Stimulated activated CD4-positive, alpha-beta T cell treated with anti-CD3 and anti-CD28 coated beads, Interleukin-1b, Interleukin-23, amount 100 ng/mL, for 1 hour (primary cell): Measurements from ENCODE around the gene ZNF775.

Experiments
- DNase-seq, 2 donors: peaks; one replicate each; pipeline ENCODE4 v3.0.0-alpha.2; 2020; ENCODE audit warnings: low read depth in 2 of 2

Gene ZNF775

DNA sequence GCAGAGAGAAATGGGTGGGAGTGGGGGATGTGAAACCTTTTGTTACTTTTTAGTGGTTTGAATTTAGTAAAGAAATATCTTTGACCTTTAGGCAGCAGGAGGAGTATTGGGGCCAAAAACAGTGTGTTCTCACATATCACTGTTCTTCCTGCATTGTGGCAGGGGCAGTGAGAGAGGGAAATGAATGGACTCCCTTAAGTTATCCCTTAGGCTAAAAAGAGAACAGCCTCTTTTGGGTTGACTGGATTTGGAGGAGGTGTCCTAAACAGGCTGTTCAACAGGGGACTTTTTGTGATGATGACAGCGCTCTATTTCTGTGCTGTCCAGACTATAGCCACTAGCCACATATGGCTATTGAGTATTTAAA lies 22.3 kb downstream of the ZNF775 start:
- DNase-seq: no peak

GRCh38 chr7:150401861-150402631 lies 22.9 kb downstream of the ZNF775 start:
- DNase-seq: no peak

DNA sequence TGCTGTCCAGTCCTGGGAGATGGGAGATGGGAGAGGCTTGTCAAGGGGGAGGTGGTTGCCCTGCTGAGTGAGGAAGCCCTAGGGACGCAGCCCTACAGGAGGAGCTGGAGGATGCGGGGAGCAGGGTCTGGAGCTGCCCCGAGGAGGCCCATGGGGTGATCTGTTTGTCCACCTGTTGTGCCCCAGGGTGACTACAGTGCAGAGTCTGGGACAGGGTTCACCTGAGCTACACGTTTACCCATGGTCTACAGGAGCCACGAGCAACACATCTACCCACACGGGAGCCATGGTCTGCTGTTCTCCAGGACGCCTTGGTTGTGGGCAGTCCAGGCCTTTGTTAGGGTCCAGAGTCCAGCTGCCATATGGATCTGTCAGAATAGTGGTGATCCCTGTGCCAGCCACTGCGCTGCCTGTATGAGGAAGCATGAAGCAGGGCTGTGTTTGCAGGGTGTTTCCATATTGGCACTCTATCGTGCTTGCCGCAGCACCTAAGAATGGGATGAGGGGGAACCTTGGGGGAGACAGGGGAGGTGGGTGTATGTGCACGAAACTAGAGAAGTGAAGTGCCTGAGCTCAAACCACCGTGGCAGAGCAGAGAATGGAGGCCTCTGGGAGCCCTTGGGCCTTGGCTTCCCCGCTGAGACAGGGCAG lies 23.7 kb downstream of the ZNF775 start:
- no peak for DNase-seq

- no peak for DNase-seq
These were observed 24.4 kb downstream of the ZNF775 start for GRCh38 chr7:150403376-150404171.

GRCh38 chr7:150404172-150404804 lies 25.2 kb downstream of the ZNF775 start:
- DNase-seq: no peak

- DNase-seq: peak; percentile 40 to 41
These were observed 25.9 kb downstream of the ZNF775 start for GRCh38 chr7:150404805-150405583.

- DNase-seq: no peak
These were observed 26.6 kb downstream of the ZNF775 start for GRCh38 chr7:150405584-150406311.

- DNase-seq: no peak
These were observed 27.1 kb downstream of the ZNF775 start for GRCh38 chr7:150406312-150406566.

GRCh38 chr7:150406567-150407421 lies 27.7 kb downstream of the ZNF775 start:
- no peak for DNase-seq

DNA sequence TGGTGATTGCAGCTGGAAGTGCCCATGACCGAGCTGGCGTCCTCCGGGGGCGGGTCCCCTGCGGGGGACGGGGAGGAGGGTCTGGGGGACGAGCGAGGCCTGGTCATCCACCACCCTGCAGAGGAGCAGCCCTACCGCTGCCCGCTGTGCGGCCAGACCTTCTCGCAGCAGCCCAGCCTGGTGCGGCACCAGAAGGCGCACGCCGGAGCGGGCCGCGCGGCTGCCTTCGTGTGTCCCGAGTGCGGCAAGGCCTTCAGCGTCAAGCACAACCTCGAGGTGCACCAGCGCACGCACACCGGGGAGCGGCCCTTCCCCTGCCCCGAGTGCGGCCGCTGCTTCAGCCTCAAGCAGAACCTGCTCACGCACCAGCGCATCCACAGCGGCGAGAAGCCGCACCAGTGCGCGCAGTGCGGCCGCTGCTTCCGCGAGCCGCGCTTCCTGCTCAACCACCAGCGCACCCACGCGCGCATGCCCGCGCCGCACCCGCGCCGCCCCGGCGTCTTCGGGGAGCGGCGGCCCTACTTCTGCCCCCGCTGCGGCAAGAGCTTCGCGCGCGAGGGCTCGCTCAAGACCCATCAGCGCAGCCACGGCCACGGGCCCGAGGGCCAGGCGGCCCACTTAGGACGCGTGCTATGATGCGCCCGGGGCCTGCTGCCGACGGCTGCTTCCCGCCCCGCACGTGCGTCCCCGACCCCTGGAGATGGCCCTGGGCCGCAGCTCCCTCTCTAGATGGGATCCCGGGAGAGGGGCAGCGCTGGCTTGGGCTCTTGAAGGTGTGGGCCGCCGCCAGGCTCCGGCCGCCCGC lies 28.7 kb downstream of the ZNF775 start:
- no peak for DNase-seq

DNA sequence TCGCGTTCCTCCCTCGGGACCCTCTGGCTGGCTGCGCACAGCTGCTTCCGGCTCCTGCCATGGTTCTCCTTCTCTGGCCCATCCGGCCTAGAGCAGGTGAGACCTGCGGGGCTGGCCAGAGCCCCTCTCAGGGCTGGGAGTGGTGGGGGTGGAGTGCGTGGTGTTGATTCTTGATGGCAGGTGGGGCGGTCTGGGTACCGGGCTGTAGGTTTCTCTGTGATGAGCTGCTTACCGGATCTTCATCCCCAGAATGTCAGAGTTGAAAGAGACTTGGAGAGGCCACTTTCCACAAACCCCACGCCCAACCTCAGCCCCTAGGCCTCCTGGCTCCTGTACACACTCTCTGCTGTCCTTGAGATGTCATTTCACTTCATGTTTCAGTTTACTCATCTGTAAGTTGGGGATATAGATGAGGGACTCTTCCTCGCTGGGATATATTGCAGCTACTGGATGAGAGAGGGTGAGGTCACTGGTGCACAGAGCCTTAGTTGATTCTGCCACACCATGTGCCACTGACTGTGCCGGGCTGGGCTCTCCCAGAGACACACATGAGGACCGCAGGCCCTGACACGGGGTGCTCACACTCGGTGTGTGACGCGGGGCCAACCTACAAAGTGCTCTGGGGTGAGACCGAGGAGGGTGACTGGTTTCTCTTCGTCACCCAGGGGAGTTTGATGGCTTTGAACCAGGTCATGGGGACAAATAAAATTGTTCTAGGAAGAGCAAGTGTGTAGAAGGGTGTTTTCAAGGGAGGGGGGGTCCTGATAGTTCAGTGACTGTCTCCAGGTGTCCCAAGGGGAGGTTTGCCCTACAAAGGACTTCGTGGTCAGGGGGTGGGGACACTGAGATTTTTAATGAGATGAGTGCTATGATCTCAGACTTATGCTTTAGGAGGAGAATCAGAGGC lies 29.5 kb downstream of the ZNF775 start:
- DNase-seq: no peak

GRCh38 chr7:150409300-150410030 lies 30.3 kb downstream of the ZNF775 start:
- no peak for DNase-seq

DNA sequence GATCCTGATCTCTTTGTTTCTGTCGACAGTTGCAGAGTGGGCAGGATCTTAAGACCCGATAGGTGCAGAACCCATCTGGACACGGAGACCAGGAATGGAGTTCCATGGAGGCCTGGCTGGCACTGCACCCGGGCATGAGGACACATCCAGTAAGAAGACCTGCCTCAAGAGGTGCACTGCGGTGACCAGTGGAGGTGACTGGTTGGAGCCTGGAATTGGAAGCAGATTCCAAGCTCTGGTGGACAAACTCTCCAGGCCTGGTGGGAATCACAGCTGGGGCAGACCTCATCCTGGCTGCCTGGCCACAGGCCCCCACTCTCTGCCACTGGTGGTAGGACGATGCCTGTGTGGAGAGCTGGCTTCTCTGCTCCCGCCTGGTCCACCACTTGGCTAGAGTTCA lies 31.0 kb downstream of the ZNF775 start:
- no peak for DNase-seq

GRCh38 chr7:150410680-150411346 lies 31.7 kb downstream of the ZNF775 start:
- DNase-seq: no peak

DNA sequence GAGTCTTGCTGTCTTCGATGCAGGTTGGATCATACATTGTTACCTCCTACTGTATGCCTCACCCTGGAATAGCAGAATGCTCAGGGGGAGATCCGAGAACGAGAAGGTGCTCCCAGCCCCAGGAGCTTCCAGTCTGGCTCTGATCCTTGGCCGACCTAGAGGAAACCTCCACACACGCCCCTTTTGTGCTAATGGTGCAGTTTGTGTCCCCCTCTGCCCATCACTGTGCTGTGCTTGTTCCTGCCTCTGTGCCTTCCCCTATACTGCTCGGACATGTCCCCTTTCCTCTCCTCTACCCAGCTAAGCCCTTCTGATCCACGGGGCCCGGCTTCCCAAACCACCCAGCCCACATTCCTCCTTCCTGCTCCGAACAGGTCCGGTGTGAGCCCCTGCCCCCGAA lies 32.5 kb downstream of the ZNF775 start:
- DNase-seq: no peak

DNA sequence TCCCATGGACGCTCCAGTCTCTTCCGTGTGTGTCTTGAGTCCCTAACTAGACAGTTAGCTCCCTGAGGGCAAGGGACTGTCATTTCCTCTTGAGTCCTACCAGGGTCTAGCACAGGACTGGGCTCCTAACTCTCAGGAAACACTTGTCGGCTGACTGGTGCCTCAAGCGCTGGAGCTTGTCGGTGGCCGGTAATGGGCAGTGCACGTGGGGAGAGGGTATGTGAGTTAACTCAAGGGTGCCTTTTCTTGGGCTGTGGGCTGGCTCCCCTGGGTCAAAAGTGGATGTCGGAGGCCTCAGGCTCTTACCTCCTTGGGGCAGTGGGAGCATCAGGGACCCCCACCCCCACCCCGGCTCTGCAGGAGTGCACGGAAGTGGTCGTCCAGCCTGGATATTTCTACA lies 32.9 kb downstream of the ZNF775 start:
- no peak for DNase-seq
